ENCODE data around the gene HGF. TPM values are rescaled to one million over a fixed set of nuclear protein-coding genes. Genes with fewer than 3 reads are reported as not detected.

The HGF gene
- total and polyA plus RNA-seq, 5 experiments from 2014 or later: 0.23 TPM; not detected in 4

- POLR2A ChIA-PET: no interaction called here
- Mint-ChIP-seq H3K27ac (no peak overlapping the region), H3K36me3 (no peaks in the 10 kb centered on the region), H3K4me3 (no peak overlapping the region), H3K9me3 (peaks cover 0 to 4% (median 0%) of the 10 kb centered on the region in 9 donors), H3K4me1 (no peaks in the 10 kb centered on the region), H3K27me3 (no peaks in the 10 kb centered on the region)
- no peak for DNase-seq
- no peak for ATAC-seq
These were observed 20.3 kb upstream of the HGF start for GRCh38 chr7:81790120-81790500.

GRCh38 chr7:81789406-81790119 is 19.7 kb upstream of the HGF start:
- Mint-ChIP-seq H3K36me3 (no peaks in the 10 kb centered on the region), H3K4me1 (no peaks in the 10 kb centered on the region), H3K27me3 (no peaks in the 10 kb centered on the region), H3K4me3 (no peak overlapping the region), H3K27ac (no peak overlapping the region), H3K9me3 (peaks cover 0 to 4% (median 0%) of the 10 kb centered on the region in 9 donors)
- ATAC-seq (no peak), DNase-seq (no peak)
- POLR2A ChIA-PET: no interaction called here

- peaks cover 0 to 4% (median 0%) of the 10 kb centered on the region in 9 donors for H3K9me3 Mint-ChIP-seq
- DNase-seq: no peak
- H3K27me3 Mint-ChIP-seq: no peaks in the 10 kb centered on the region
- no peaks in the 10 kb centered on the region for H3K36me3 Mint-ChIP-seq
- H3K27ac Mint-ChIP-seq: peak overlapping the region in 1 of 10 donors; percentile 13
- ATAC-seq: no peak
- POLR2A ChIA-PET: no interaction called here
- no peak overlapping the region for H3K4me3 Mint-ChIP-seq
- no peaks in the 10 kb centered on the region for H3K4me1 Mint-ChIP-seq
These were observed 18.4 kb upstream of the HGF start for GRCh38 chr7:81788246-81788645.

- Mint-ChIP-seq H3K36me3 (no peaks in the 10 kb centered on the region), H3K9me3 (no peaks in the 10 kb centered on the region), H3K4me1 (no peaks in the 10 kb centered on the region), H3K4me3 (no peak overlapping the region), H3K27me3 (no peaks in the 10 kb centered on the region), H3K27ac (no peak overlapping the region)
- POLR2A ChIA-PET: no interaction called here
- ATAC-seq: no peak
- no peak for DNase-seq
These were observed 14.0 kb upstream of the HGF start for GRCh38 chr7:81783818-81784217.

GRCh38 chr7:81780914-81781693 is 11.3 kb upstream of the HGF start:
- Mint-ChIP-seq H3K27ac (no peak overlapping the region), H3K27me3 (no peaks in the 10 kb centered on the region), H3K9me3 (no peaks in the 10 kb centered on the region), H3K4me1 (no peaks in the 10 kb centered on the region), H3K4me3 (no peak overlapping the region), H3K36me3 (no peaks in the 10 kb centered on the region)
- POLR2A ChIA-PET: no interaction called here
- ATAC-seq: no peak
- no peak for DNase-seq

GRCh38 chr7:81779706-81780105 is 9.9 kb upstream of the HGF start:
- DNase-seq (no peak), ATAC-seq (no peak)
- no peaks in the 10 kb centered on the region for H3K27me3 Mint-ChIP-seq
- peaks cover 0 to 3% (median 0%) of the 10 kb centered on the region in 9 donors for H3K9me3 Mint-ChIP-seq
- H3K27ac Mint-ChIP-seq: no peak overlapping the region
- no peak overlapping the region for H3K4me3 Mint-ChIP-seq
- no peaks in the 10 kb centered on the region for H3K36me3 Mint-ChIP-seq
- POLR2A ChIA-PET: no interaction called here
- no peaks in the 10 kb centered on the region for H3K4me1 Mint-ChIP-seq

GRCh38 chr7:81777697-81778096 is 7.8 kb upstream of the HGF start:
- POLR2A ChIA-PET: no interaction called here
- ATAC-seq (no peak), DNase-seq (no peak)
- Mint-ChIP-seq H3K27me3 (no peaks in the 10 kb centered on the region), H3K9me3 (peaks cover 0 to 3% (median 0%) of the 10 kb centered on the region in 9 donors), H3K4me3 (no peak overlapping the region), H3K36me3 (no peaks in the 10 kb centered on the region), H3K4me1 (no peaks in the 10 kb centered on the region), H3K27ac (no peak overlapping the region)

- H3K4me1 Mint-ChIP-seq: no peaks in the 10 kb centered on the region
- H3K4me3 Mint-ChIP-seq: no peak overlapping the region
- no peaks in the 10 kb centered on the region for H3K27me3 Mint-ChIP-seq
- no peak overlapping the region for H3K27ac Mint-ChIP-seq
- peaks cover 0 to 3% (median 0%) of the 10 kb centered on the region in 9 donors for H3K9me3 Mint-ChIP-seq
- ATAC-seq (no peak), DNase-seq (no peak)
- POLR2A ChIA-PET: no interaction called here
- no peaks in the 10 kb centered on the region for H3K36me3 Mint-ChIP-seq
These were observed 7.2 kb upstream of the HGF start for GRCh38 chr7:81776948-81777630.

- H3K27ac Mint-ChIP-seq: no peak overlapping the region
- H3K4me3 Mint-ChIP-seq: no peak overlapping the region
- peaks cover 0 to 3% (median 0%) of the 10 kb centered on the region in 9 donors for H3K9me3 Mint-ChIP-seq
- no peaks in the 10 kb centered on the region for H3K4me1 Mint-ChIP-seq
- ATAC-seq (no peak), DNase-seq (no peak)
- POLR2A ChIA-PET: no interaction called here
- H3K27me3 Mint-ChIP-seq: no peaks in the 10 kb centered on the region
- H3K36me3 Mint-ChIP-seq: no peaks in the 10 kb centered on the region
These were observed 6.3 kb upstream of the HGF start for GRCh38 chr7:81776161-81776560.

GRCh38 chr7:81775560-81775959 is 5.7 kb upstream of the HGF start:
- Mint-ChIP-seq H3K27ac (no peak overlapping the region), H3K36me3 (no peaks in the 10 kb centered on the region), H3K9me3 (peaks cover 0 to 3% (median 0%) of the 10 kb centered on the region in 9 donors), H3K4me3 (no peak overlapping the region), H3K4me1 (no peaks in the 10 kb centered on the region), H3K27me3 (no peaks in the 10 kb centered on the region)
- DNase-seq: no peak
- ATAC-seq: no peak
- POLR2A ChIA-PET: no interaction called here

- POLR2A ChIA-PET: no interaction called here
- Mint-ChIP-seq H3K4me1 (peaks cover 0 to 9% (median 2%) of the 10 kb centered on the region in 4 donors), H3K9me3 (peaks cover 0 to 3% (median 0%) of the 10 kb centered on the region in 9 donors), H3K4me3 (no peak overlapping the region), H3K27ac (no peak overlapping the region), H3K36me3 (no peaks in the 10 kb centered on the region), H3K27me3 (peaks cover 0 to 7% (median 0%) of the 10 kb centered on the region in 5 donors)
- DNase-seq (no peak), ATAC-seq (no peak)
These were observed 4.7 kb upstream of the HGF start for GRCh38 chr7:81774551-81774950.

- Mint-ChIP-seq H3K27ac (no peak overlapping the region), H3K4me3 (no peak overlapping the region), H3K4me1 (peaks cover 0 to 11% (median 6%) of the 10 kb centered on the region in 4 donors), H3K9me3 (peaks cover 0 to 3% (median 0%) of the 10 kb centered on the region in 9 donors), H3K36me3 (no peaks in the 10 kb centered on the region), H3K27me3 (peaks cover 0 to 14% (median 1%) of the 10 kb centered on the region in 5 donors)
- POLR2A ChIA-PET: no interaction called here
- ATAC-seq: no peak
- no peak for DNase-seq
These were observed 929 bp upstream of the HGF start for GRCh38 chr7:81770728-81771223.

All from naive thymus-derived CD8-positive, alpha-beta T cell (primary cell).